ENCODE results near the gene SYNPR.

GRCh38 chr3:63532521-63532920 lies 254.4 kb downstream of the SYNPR start:
- TF ChIP-seq EZH2 (IDR thresholded peaks at IDR 0.05; ENCODE audit: borderline replicate concordance, insufficient read depth, low read length, poor library complexity, severe bottlenecking), result no peak
- no peak for TF ChIP-seq CTCF (IDR thresholded peaks at IDR 0.05; ENCODE audit: poor library complexity, severe bottlenecking)
- TF ChIP-seq TAF1 (IDR thresholded peaks at IDR 0.05; ENCODE audit: low read depth), result no peak
